ENCODE data around the gene ACOXL. TPM values are rescaled to one million over a fixed set of nuclear protein-coding genes. Genes with fewer than 3 reads are reported as not detected.
A peak's percentile ranks its signal among the peaks of the same experiment; 100 is the strongest.

The ACOXL gene
- total RNA-seq, 4 donors from 2014 or later, result not detected

DNA sequence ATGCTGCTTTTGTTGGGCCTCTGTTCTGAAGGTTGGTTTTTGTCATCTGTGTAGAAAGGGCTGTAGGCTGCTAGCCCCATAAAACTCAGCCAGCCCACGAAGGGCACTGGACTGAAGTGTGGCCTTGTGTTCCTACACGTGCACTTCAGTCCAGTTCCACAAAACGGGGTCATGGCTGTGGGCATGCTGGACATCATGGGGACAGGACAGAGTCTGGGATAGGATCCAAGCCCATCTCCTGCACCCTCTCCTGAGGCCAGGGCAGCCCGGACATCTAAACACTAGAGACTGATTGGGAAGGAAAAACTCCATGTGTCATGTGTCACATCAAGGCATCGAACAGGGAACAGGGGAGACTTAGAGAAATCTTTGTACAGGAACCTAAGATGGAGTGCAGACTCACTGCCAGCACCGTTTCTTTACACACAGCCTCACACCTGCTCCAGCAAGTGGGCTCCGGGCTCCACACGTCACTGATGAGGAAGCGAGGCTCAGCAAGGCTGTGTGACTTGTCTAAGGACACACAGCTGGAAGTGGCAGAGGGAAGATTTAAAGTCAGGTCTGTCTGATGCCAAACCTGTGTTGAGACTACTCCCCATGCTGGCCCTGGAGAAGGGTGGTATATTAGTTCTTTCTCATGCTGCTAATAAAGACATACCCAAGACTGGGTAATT, 313.5 kb downstream of the ACOXL start:
- no peak overlapping the region for H3K4me3 ChIP-seq
- TF ChIP-seq POLR2A (IDR thresholded peaks at IDR 0.05), result no peak
- TF ChIP-seq, protein P1, sequence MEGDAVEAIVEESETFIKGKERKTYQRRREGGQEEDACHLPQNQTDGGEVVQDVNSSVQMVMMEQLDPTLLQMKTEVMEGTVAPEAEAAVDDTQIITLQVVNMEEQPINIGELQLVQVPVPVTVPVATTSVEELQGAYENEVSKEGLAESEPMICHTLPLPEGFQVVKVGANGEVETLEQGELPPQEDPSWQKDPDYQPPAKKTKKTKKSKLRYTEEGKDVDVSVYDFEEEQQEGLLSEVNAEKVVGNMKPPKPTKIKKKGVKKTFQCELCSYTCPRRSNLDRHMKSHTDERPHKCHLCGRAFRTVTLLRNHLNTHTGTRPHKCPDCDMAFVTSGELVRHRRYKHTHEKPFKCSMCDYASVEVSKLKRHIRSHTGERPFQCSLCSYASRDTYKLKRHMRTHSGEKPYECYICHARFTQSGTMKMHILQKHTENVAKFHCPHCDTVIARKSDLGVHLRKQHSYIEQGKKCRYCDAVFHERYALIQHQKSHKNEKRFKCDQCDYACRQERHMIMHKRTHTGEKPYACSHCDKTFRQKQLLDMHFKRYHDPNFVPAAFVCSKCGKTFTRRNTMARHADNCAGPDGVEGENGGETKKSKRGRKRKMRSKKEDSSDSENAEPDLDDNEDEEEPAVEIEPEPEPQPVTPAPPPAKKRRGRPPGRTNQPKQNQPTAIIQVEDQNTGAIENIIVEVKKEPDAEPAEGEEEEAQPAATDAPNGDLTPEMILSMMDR (IDR thresholded peaks at IDR 0.05), result no peak
- no peaks in the 10 kb centered on the region for H3K27me3 ChIP-seq
- no peak for DNase-seq
- peaks cover 0 to 9% (median 0%) of the 10 kb centered on the region in 4 donors for H3K4me1 ChIP-seq
- H3K27ac ChIP-seq, result no peak overlapping the region
- H3K36me3 ChIP-seq, result no peaks in the 10 kb centered on the region
- H3K9me3 ChIP-seq, result no peaks in the 10 kb centered on the region

- H3K27ac ChIP-seq, result no peak overlapping the region
- H3K27me3 ChIP-seq, result no peaks in the 10 kb centered on the region
- no peak for TF ChIP-seq POLR2A (IDR thresholded peaks at IDR 0.05)
- TF ChIP-seq, protein P1 (IDR thresholded peaks at IDR 0.05), result no peak
- H3K4me3 ChIP-seq, result no peak overlapping the region
- no peaks in the 10 kb centered on the region for H3K36me3 ChIP-seq
- DNase-seq, result no peak
- H3K4me1 ChIP-seq, result peaks cover 0 to 9% (median 0%) of the 10 kb centered on the region in 4 donors
- no peaks in the 10 kb centered on the region for H3K9me3 ChIP-seq
Observed at GRCh38 chr2:111046670-111047069, 314.3 kb downstream of the ACOXL start.

DNA sequence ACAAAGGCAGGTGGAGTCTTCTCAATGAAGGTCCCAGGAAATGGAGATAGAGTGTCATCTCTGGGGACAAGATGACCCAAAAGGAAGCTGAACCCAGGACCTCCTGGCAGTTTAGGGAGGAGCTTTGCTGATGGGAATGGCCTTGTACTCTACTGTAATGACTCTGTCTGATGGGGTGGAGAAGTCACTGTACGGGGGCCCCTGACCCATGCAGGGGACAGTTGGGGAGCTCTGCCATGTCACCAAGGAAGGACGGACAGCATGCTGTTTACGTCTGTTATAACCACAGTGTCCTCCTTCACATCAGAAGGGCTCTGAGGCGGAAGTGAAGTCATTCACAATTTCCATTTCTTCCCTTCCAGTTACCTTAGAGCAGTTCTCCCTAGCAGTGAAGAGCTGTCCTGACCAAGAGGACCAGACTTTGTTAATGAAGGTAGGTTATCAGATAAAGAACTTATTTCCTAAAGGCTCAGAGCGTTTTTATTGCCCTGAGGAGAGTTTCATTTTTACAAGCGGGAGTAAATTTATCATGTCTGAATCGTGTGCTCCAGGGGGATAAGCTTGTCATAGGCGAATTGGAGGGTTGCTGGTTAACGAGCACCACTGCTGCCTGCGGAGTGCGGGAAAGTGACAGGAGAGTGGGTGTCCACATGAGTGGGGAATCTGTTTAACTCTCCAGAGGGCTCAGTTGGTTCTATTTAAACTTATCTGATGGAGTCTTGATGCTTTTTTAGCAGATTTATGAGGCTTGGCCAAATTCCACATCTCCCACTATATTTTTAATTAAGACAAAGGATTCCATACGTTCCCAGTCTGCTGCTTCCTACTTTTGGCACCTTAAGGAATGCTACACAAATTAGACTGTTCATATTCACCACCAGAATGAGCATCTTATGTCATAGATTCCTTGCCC, 316.7 kb downstream of the ACOXL start:
- Histone ChIP-seq H3K27ac (no peak overlapping the region), H3K4me1 (peaks cover 0 to 9% (median 0%) of the 10 kb centered on the region in 4 donors), H3K36me3 (no peaks in the 10 kb centered on the region), H3K4me3 (no peak overlapping the region), H3K9me3 (no peaks in the 10 kb centered on the region), H3K27me3 (no peaks in the 10 kb centered on the region)
- DNase-seq, result peak in 1 of 3 donors; percentile 34
- TF ChIP-seq, protein P1 (IDR thresholded peaks at IDR 0.05), result no peak
- TF ChIP-seq POLR2A (IDR thresholded peaks at IDR 0.05), result no peak

- Histone ChIP-seq H3K4me3 (no peak overlapping the region), H3K4me1 (peaks cover 0 to 9% (median 0%) of the 10 kb centered on the region in 4 donors), H3K27me3 (no peaks in the 10 kb centered on the region), H3K9me3 (no peaks in the 10 kb centered on the region), H3K36me3 (no peaks in the 10 kb centered on the region), H3K27ac (no peak overlapping the region)
- no peak for DNase-seq
- no peak for TF ChIP-seq POLR2A (IDR thresholded peaks at IDR 0.05)
- TF ChIP-seq, protein P1 (IDR thresholded peaks at IDR 0.05), result peak in 1 of 6 experiments; percentile 6
Observed at GRCh38 chr2:111049792-111050640, 317.6 kb downstream of the ACOXL start.

DNA sequence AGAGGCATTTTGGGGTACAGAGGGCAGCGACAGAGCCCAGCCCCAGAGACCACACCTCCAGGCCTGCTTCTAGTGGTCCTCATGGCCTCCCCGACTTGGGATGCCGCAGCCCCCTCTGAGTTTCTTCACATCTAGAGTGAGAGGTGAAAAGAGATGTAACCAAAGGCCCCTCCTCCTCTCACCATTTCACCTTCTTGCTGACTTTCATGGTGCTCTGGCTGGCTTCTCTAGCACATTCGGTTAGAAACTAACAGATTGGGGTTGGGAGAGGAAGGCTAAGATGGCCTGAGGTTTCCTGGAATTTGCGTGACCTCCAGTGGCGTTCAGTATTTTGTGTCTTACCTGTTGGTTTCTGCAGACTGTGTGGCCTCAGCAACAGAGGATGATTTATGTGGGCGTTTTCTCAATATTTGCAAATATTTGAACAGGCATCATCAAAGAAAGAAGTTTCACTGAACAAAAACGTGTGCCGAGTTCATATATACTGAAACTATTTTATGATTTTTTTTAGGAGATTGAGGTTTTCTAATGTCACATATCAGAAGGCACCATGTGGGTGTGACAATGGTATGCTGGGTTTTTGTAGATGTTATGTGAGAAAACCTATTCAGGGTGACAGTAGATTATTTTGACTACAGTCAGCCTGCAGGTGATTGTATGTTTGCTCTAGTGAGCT, 318.5 kb downstream of the ACOXL start:
- no peak for DNase-seq
- Histone ChIP-seq H3K36me3 (no peaks in the 10 kb centered on the region), H3K9me3 (no peaks in the 10 kb centered on the region), H3K27ac (no peak overlapping the region), H3K4me1 (peaks cover 0 to 9% (median 0%) of the 10 kb centered on the region in 4 donors), H3K4me3 (no peak overlapping the region), H3K27me3 (no peaks in the 10 kb centered on the region)
- no peak for TF ChIP-seq POLR2A (IDR thresholded peaks at IDR 0.05)
- TF ChIP-seq, protein P1 (IDR thresholded peaks at IDR 0.05), result no peak
